OCI-LY1 (cell line): ENCODE data around the gene AGRN.

Source experiments
- H2AFZ ChIP-seq: fragments of 200-600 bp; sonication (generic), shearing (Covaris generic); 2 replicates; pipeline ENCODE4 v1.6.0; 2014; ENCODE audit warnings: antibody characterized with exemption, mild to moderate bottlenecking, low read length
- H3F3A ChIP-seq: fragments of 200-600 bp; sonication (generic), shearing (Covaris generic); 2 replicates; pipeline ENCODE4 v1.6.0; 2014; ENCODE audit warnings: mild to moderate bottlenecking, antibody characterized with exemption, low read length, moderate library complexity; ENCODE audit not compliant: insufficient read depth
- H3K27ac ChIP-seq: fragments of 200-600 bp; sonication (generic); 2 replicates; pipeline ENCODE4 v1.5.1; 2014; ENCODE audit warnings: low read length, mixed run types, mild to moderate bottlenecking, low read depth; ENCODE audit not compliant: poor library complexity, severe bottlenecking
- H3K27me3 ChIP-seq: fragments of 200-600 bp; sonication (generic); 2 replicates; pipeline ENCODE4 v1.6.0; 2014; ENCODE audit warnings: antibody characterized with exemption, mild to moderate bottlenecking, low read length, moderate library complexity; ENCODE audit not compliant: insufficient read depth
- H3K36me3 ChIP-seq: fragments of 200-600 bp; sonication (generic); 2 replicates; pipeline ENCODE4 v1.6.1; 2014; ENCODE audit warnings: mild to moderate bottlenecking, antibody characterized with exemption, low read length, moderate library complexity, mixed read lengths; ENCODE audit not compliant: insufficient read depth
- H3K4me1 ChIP-seq: fragments of 200-600 bp; sonication (generic); 2 replicates; pipeline ENCODE4 v1.5.1; 2014; ENCODE audit warnings: mild to moderate bottlenecking, low read length, moderate library complexity; ENCODE audit not compliant: insufficient read depth, severe bottlenecking
- H3K4me2 ChIP-seq: fragments of 200-600 bp; sonication (generic), shearing (Covaris generic); 2 replicates; pipeline ENCODE4 v1.6.1; 2014; ENCODE audit warnings: low read length
- H3K4me3 ChIP-seq: fragments of 200-600 bp; sonication (generic); 2 replicates; pipeline ENCODE4 v1.5.1; 2014; ENCODE audit warnings: low read length, low read depth, mild to moderate bottlenecking, mixed read lengths; ENCODE audit not compliant: poor library complexity, severe bottlenecking
- H3K79me2 ChIP-seq: fragments of 200-600 bp; shearing (Covaris generic); 2 replicates; pipeline ENCODE4 v1.6.1; 2016; ENCODE audit warnings: mixed run types, low read length, mixed read lengths; ENCODE audit not compliant: insufficient read depth
- H3K9ac ChIP-seq: fragments of 200-600 bp; sonication (generic), shearing (Covaris generic); 2 replicates; pipeline ENCODE4 v1.6.1; 2014; ENCODE audit warnings: mild to moderate bottlenecking, low read length, mixed read lengths
- H3K9me2 ChIP-seq: fragments of 200-600 bp; sonication (generic), shearing (Covaris generic); 2 replicates; pipeline ENCODE4 v1.6.1; 2014; ENCODE audit warnings: low read depth, mild to moderate bottlenecking, low read length, mixed read lengths
- H3K9me3 ChIP-seq: fragments of 200-600 bp; shearing (Covaris generic); 2 replicates; pipeline ENCODE4 v1.6.1; 2014; ENCODE audit warnings: low read length, mixed read lengths
- H4K20me1 ChIP-seq: fragments of 200-600 bp; sonication (generic), shearing (Covaris generic); 2 replicates; pipeline ENCODE4 v1.6.0; 2016; ENCODE audit warnings: mild to moderate bottlenecking, low read length; ENCODE audit not compliant: insufficient read depth
- CTCF ChIP-seq: fragments of 200-600 bp; sonication (generic), shearing (Covaris generic); IDR thresholded peaks from 2 replicates; pipeline ENCODE4 v1.5.1; 2017; ENCODE audit warnings: mild to moderate bottlenecking, antibody characterized with exemption, low read length, moderate library complexity, mixed read lengths
- EZH2 ChIP-seq: fragments of 200-600 bp; sonication (generic), shearing (Covaris generic); IDR thresholded peaks from 2 replicates; pipeline ENCODE4 v1.8.0; 2017; ENCODE audit warnings: borderline replicate concordance, mixed run types, mild to moderate bottlenecking, antibody characterized with exemption, low read length, moderate library complexity, mixed read lengths

AGRN gene

DNA sequence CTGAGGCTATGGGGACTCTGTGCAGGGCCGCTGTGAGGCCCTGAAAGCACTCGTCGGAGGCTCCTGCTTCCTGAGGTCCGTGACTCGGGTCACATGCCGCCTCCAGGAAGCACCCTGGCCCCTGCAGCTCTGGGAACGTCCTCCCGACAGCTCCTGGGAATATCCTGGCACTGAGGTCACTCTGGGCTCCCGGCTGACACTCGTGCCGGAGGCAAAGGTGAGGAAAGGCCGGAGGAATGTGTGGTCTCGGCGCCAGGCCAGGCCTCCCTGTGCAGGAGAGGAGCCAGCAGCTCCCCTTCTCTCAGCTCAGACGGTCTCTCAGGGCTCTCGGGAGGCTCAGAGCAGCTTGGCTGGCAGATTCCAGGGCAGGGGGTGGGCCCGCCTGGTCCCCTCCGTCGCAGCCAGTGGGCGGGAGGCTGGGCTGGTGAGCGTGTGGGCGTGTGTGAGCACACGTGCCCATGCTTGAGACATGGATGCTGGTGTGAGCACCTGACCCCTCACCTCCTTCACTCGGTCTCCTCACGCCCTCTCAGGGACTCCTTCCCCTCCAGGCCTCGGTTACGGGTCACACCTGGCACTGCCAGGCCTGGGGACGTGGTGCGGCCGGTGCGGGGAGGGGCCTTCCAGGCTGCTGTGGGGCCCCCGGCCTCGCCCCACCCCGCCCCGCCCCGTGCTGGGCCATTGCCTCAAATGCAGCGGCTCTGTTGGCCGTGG is 59.6 kb downstream of the AGRN start:
- no peaks in the 10 kb centered on the region for H4K20me1 ChIP-seq
- no peaks in the 10 kb centered on the region for H3K4me1 ChIP-seq
- no peaks in the 10 kb centered on the region for H3K9me3 ChIP-seq
- no peaks in the 10 kb centered on the region for H3K9me2 ChIP-seq
- H3K79me2 ChIP-seq = no peaks in the 10 kb centered on the region
- H3K9ac ChIP-seq = no peak overlapping the region
- H3K27ac ChIP-seq = no peak overlapping the region
- H3K27me3 ChIP-seq = no peaks in the 10 kb centered on the region
- H3K36me3 ChIP-seq = no peaks in the 10 kb centered on the region
- H3K4me2 ChIP-seq = no peak overlapping the region
- TF ChIP-seq CTCF (no peak), EZH2 (no peak)
- no peaks in the 10 kb centered on the region for H3F3A ChIP-seq
- no peak overlapping the region for H3K4me3 ChIP-seq
- H2AFZ ChIP-seq = no peak overlapping the region

GRCh38 chr1:1080122-1080757 is 60.3 kb downstream of the AGRN start:
- Histone ChIP-seq H3K79me2 (no peaks in the 10 kb centered on the region), H4K20me1 (no peaks in the 10 kb centered on the region), H3K4me1 (no peaks in the 10 kb centered on the region), H3K27ac (no peak overlapping the region), H3K4me2 (no peak overlapping the region), H3K9me3 (no peaks in the 10 kb centered on the region), H3K9me2 (no peaks in the 10 kb centered on the region), H3K9ac (no peak overlapping the region), H2AFZ (no peak overlapping the region), H3K36me3 (no peaks in the 10 kb centered on the region), H3K27me3 (no peaks in the 10 kb centered on the region), H3F3A (no peaks in the 10 kb centered on the region), H3K4me3 (no peak overlapping the region)
- TF ChIP-seq EZH2 = no peak
- TF ChIP-seq CTCF = no peak

- Histone ChIP-seq H4K20me1 (no peaks in the 10 kb centered on the region), H3F3A (no peaks in the 10 kb centered on the region), H3K9me3 (no peaks in the 10 kb centered on the region), H3K27me3 (no peaks in the 10 kb centered on the region), H3K79me2 (no peaks in the 10 kb centered on the region), H3K9me2 (no peaks in the 10 kb centered on the region), H3K9ac (no peak overlapping the region), H3K4me3 (no peak overlapping the region), H3K4me1 (no peaks in the 10 kb centered on the region), H2AFZ (no peak overlapping the region), H3K4me2 (no peak overlapping the region), H3K36me3 (no peaks in the 10 kb centered on the region), H3K27ac (no peak overlapping the region)
- TF ChIP-seq CTCF (no peak), EZH2 (no peak)
Observed at GRCh38 chr1:1080951-1081310, 61.0 kb downstream of the AGRN start.
